Putamen (tissue), 1 donor: Measurements from ENCODE around the gene TMEM135.

Experiments
- DNase-seq: peaks from one replicate; pipeline ENCODE4 v3.0.0-alpha.2; 2016; ENCODE audit warnings: low spot score

TMEM135 gene

GRCh38 chr11:87353771-87354345 is 316.1 kb downstream of the TMEM135 start:
- DNase-seq, result no peak

GRCh38 chr11:87355596-87355995 is 317.9 kb downstream of the TMEM135 start:
- DNase-seq, result no peak

GRCh38 chr11:87356428-87356827 is 318.7 kb downstream of the TMEM135 start:
- DNase-seq, result no peak

- no peak for DNase-seq
Measured at GRCh38 chr11:87358461-87358860, 320.7 kb downstream of the TMEM135 start.

- no peak for DNase-seq
Measured at GRCh38 chr11:87359401-87359800, 321.7 kb downstream of the TMEM135 start.

GRCh38 chr11:87361891-87362290 is 324.2 kb downstream of the TMEM135 start:
- no peak for DNase-seq

- no peak for DNase-seq
Measured at GRCh38 chr11:87366346-87366745, 328.6 kb downstream of the TMEM135 start.

GRCh38 chr11:87366763-87367405 is 329.1 kb downstream of the TMEM135 start:
- no peak for DNase-seq

- DNase-seq, result no peak
Measured at GRCh38 chr11:87368151-87368550, 330.4 kb downstream of the TMEM135 start.

- no peak for DNase-seq
Measured at GRCh38 chr11:87368858-87369480, 331.2 kb downstream of the TMEM135 start.

GRCh38 chr11:87369888-87370287 is 332.2 kb downstream of the TMEM135 start:
- DNase-seq, result no peak

- no peak for DNase-seq
Measured at GRCh38 chr11:87372065-87372464, 334.3 kb downstream of the TMEM135 start.
